NT2/D1 (cell line): ENCODE measurements around the gene SHC2.

Experiments used
- SUZ12 ChIP-seq: IDR thresholded peaks from 2 replicates; pipeline ENCODE4 v1.6.1; 2011; ENCODE audit not compliant: insufficient read length, insufficient read depth; ENCODE audit errors: extremely low read depth
- YY1 ChIP-seq: IDR thresholded peaks from 2 replicates; pipeline ENCODE4 v1.6.1; 2011; ENCODE audit not compliant: insufficient read length, insufficient read depth
- ZNF274 ChIP-seq: IDR thresholded peaks from 2 replicates; pipeline ENCODE4 v1.6.1; 2011; ENCODE audit warnings: mild to moderate bottlenecking, low read depth, low read length

DNA sequence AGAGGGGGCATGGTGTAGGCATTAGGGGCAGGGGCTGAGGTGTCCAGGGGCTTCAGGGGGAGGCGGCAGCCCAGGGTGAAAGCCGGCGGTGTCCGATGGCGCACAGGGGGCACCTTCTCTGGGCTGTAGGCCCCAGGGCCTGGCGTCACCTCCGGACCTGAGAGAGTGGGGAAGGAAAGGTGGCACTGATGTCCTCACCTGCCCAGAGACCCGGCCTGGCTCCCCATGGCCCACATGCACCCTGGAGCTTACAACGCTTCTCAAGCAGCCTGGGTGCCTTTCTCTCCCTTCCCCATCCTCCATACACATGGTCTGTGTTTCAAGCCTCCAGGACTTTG, 3.3 kb upstream of the SHC2 start:
- TF ChIP-seq ZNF274 (no peak), SUZ12 (no peak), YY1 (no peak)
